Liver (tissue), 3 donors: ENCODE data around the gene SOX5.

Source experiments
- ATF3 ChIP-seq: IDR thresholded peaks from 2 replicates; pipeline ENCODE4 v1.6.1; 2016; ENCODE audit warnings: antibody characterized with exemption
- CTCF ChIP-seq: fragments of 150-350 bp; IDR thresholded peaks from 2 replicates; pipeline ENCODE4 v1.5.1; 2017; ENCODE audit warnings: improper control_type of control experiment, low read depth, low read length; ENCODE audit not compliant: missing input control
- HNF4A ChIP-seq, 2 donors: conservative IDR thresholded peaks; 2 replicates each; pipeline ENCODE4 v1.6.1; 2016; ENCODE audit warnings: antibody characterized with exemption in 2 of 2, mild to moderate bottlenecking in 2 of 2
- MAX ChIP-seq: IDR thresholded peaks from 2 replicates; pipeline ENCODE4 v1.6.1; 2016; ENCODE audit warnings: antibody characterized with exemption
- RAD21 ChIP-seq, 2 donors: IDR thresholded peaks; 2 replicates each; pipeline ENCODE4 v1.6.1; 2016; ENCODE audit warnings: antibody characterized with exemption in 2 of 2, mild to moderate bottlenecking in 2 of 2
- REST ChIP-seq: IDR thresholded peaks from 2 replicates; pipeline ENCODE4 v1.6.1; 2016; ENCODE audit warnings: antibody characterized with exemption, mild to moderate bottlenecking
- RXRA ChIP-seq, 2 donors: IDR thresholded peaks; 2 replicates each; pipeline ENCODE4 v1.6.1; 2017 to 2018; ENCODE audit warnings: antibody characterized with exemption in 2 of 2, mild to moderate bottlenecking in 1 of 2
- SP1 ChIP-seq: IDR thresholded peaks from 2 replicates; pipeline ENCODE4 v1.6.1; 2018; ENCODE audit warnings: antibody characterized with exemption, mild to moderate bottlenecking
- TAF1 ChIP-seq: conservative IDR thresholded peaks from 2 replicates; pipeline ENCODE4 v1.6.1; 2016; ENCODE audit warnings: antibody characterized with exemption, mild to moderate bottlenecking
- YY1 ChIP-seq: IDR thresholded peaks from 2 replicates; pipeline ENCODE4 v1.6.1; 2016; ENCODE audit warnings: antibody characterized with exemption, mild to moderate bottlenecking
- ZBTB33 ChIP-seq: IDR thresholded peaks from 2 replicates; pipeline ENCODE4 v1.6.1; 2016; ENCODE audit warnings: antibody characterized with exemption
- donor health status: healthy.
- donor health status: healthy.

- TF ChIP-seq CTCF, result no peak
- no peak for TF ChIP-seq TAF1
- no peak for TF ChIP-seq RXRA (IDR thresholded peaks at IDR 0.05)
- TF ChIP-seq ZBTB33, result no peak
- TF ChIP-seq MAX, result no peak
- no peak for TF ChIP-seq SP1
- no peak for TF ChIP-seq YY1
- TF ChIP-seq RAD21 (IDR thresholded peaks at IDR 0.05), result no peak
- no peak for TF ChIP-seq HNF4A (conservative IDR thresholded peaks at IDR 0.05)
- no peak for TF ChIP-seq REST
- TF ChIP-seq ATF3, result no peak
These were observed 2.6 kb upstream of the SOX5 start for GRCh38 chr12:23952071-23952470.
